GM18517 (cell line): ENCODE data around the gene SLC25A47.
A peak's percentile ranks its signal among the peaks of the same experiment; 100 is the strongest.

Experiments used
- ATAC-seq: cut with Tn5 transposase; IDR thresholded peaks from one replicate; pipeline ENCODE4 v1.9.1; 2021; ENCODE audit warnings: mild to moderate bottlenecking, moderate library complexity; ENCODE audit not compliant: unreplicated experiment

SLC25A47 gene

GRCh38 chr14:100322138-100322957 lies 791 bp upstream of the SLC25A47 start:
- no peak for ATAC-seq

GRCh38 chr14:100323942-100324307 lies 786 bp downstream of the SLC25A47 start:
- no peak for ATAC-seq

- no peak for ATAC-seq
Observed at GRCh38 chr14:100325231-100325632, 2.1 kb downstream of the SLC25A47 start.

- no peak for ATAC-seq
Observed at GRCh38 chr14:100325958-100326357, 2.8 kb downstream of the SLC25A47 start.

GRCh38 chr14:100327128-100327527 lies 4.0 kb downstream of the SLC25A47 start:
- no peak for ATAC-seq

- no peak for ATAC-seq
Observed at GRCh38 chr14:100328495-100329163, 5.5 kb downstream of the SLC25A47 start.

GRCh38 chr14:100329233-100330006 lies 6.3 kb downstream of the SLC25A47 start:
- no peak for ATAC-seq

GRCh38 chr14:100330007-100330344 lies 6.8 kb downstream of the SLC25A47 start:
- ATAC-seq: no peak

GRCh38 chr14:100330388-100330931 lies 7.3 kb downstream of the SLC25A47 start:
- no peak for ATAC-seq

GRCh38 chr14:100332071-100332639 lies 9.0 kb downstream of the SLC25A47 start:
- ATAC-seq: no peak

- peak; percentile 63 for ATAC-seq
Observed at GRCh38 chr14:100332797-100333196, 9.7 kb downstream of the SLC25A47 start.

GRCh38 chr14:100333311-100333710 lies 10.2 kb downstream of the SLC25A47 start:
- no peak for ATAC-seq

GRCh38 chr14:100333827-100334226 lies 10.7 kb downstream of the SLC25A47 start:
- no peak for ATAC-seq

GRCh38 chr14:100334904-100335303 lies 11.8 kb downstream of the SLC25A47 start:
- no peak for ATAC-seq

- ATAC-seq: no peak
Observed at GRCh38 chr14:100336618-100337530, 13.7 kb downstream of the SLC25A47 start.

- no peak for ATAC-seq
Observed at GRCh38 chr14:100339766-100340422, 16.8 kb downstream of the SLC25A47 start.

GRCh38 chr14:100340423-100340813 lies 17.3 kb downstream of the SLC25A47 start:
- ATAC-seq: no peak

- ATAC-seq: no peak
Observed at GRCh38 chr14:100341301-100342031, 18.3 kb downstream of the SLC25A47 start.

GRCh38 chr14:100342195-100342594 lies 19.1 kb downstream of the SLC25A47 start:
- ATAC-seq: no peak
